ENCODE data around the gene PRR16. TPM values are rescaled to one million over a fixed set of nuclear protein-coding genes. Genes with fewer than 3 reads are reported as not detected.
A peak's percentile ranks its signal among the peaks of the same experiment; 100 is the strongest.

PRR16 gene
- total RNA-seq, 2 donors from 2014 or later = not detected

DNA sequence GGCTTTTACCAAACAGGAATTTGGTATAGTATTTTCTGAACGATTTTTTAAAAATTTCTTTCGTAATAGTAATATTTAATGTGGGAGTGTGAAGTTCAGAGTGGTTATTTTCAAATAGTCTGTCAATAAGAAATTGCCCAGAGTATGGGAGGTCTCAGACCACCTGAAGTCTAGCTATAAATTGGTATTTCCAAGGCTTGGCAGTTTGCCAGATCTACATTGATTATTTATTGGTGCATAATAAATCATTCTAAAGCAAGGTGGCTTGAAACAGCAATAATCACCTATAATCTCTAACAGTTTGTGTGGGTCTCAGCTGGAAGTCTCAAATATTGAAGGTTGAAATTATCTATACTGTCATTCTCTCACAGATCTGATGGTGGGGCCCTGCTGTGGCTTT lies 118.5 kb downstream of the PRR16 start:
- ATAC-seq = no peak
- Mint-ChIP-seq H3K27ac (no peak overlapping the region), H3K36me3 (peaks cover 0 to 8% of the 10 kb centered on the region in 2 donors), H3K9me3 (peaks cover 8 to 10% of the 10 kb centered on the region in 2 donors)
- DNase-seq (ENCODE audit: low spot score in 2 of 2) = no peak

DNA sequence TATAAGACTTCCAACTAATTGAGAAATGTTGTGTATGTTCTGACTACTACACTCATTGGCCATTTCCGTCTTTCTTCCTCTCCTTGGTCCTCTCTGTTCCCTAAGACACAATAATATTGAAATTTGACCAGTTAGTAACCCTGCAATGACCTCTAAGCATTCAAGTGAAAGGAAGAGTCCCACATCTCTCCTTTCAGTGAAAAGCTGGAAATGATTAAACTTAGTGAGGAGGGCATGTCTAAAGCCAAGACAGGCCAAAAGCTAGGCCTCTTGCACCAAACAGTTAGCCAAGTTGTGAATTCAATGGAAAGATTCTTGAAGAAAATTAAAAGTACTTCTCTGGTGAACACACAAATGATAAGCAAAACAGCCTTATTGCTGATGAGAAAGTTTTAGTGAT lies 122.5 kb downstream of the PRR16 start:
- H3K9me3 Mint-ChIP-seq = peaks cover 3 to 5% of the 10 kb centered on the region in 2 donors

DNA sequence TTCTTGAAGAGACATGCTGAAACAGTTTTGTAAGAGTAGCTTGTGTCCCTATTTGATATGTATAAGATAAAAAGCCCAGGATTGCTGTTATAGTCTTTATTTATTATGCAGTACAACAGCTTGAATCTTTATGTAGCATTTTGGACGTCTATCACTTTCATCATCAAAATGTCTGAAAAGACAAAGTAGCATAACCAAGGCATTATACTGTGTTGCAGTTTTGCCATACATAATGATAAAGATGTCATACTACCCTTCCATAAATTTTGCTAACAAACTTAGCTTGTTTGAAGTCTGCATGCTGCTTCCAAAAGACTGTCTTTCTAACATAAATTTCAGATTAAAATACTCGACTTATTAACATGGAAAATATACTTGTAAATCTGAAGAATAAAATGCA lies 127.8 kb downstream of the PRR16 start:
- DNase-seq (ENCODE audit: low spot score in 2 of 2) = no peak
- no peak for ATAC-seq
- Mint-ChIP-seq H3K9me3 (peaks cover 0 to 14% of the 10 kb centered on the region in 2 donors), H3K36me3 (no peaks in the 10 kb centered on the region), H3K27ac (no peak overlapping the region)

More for the DNA sequence above, 122.5 kb downstream of the PRR16 start:
- H3K27ac Mint-ChIP-seq = no peak overlapping the region
- H3K36me3 Mint-ChIP-seq = peaks cover 0 to under 1% of the 10 kb centered on the region in 2 donors
- DNase-seq (ENCODE audit: low spot score in 2 of 2) (no peak), ATAC-seq (no peak)

DNA sequence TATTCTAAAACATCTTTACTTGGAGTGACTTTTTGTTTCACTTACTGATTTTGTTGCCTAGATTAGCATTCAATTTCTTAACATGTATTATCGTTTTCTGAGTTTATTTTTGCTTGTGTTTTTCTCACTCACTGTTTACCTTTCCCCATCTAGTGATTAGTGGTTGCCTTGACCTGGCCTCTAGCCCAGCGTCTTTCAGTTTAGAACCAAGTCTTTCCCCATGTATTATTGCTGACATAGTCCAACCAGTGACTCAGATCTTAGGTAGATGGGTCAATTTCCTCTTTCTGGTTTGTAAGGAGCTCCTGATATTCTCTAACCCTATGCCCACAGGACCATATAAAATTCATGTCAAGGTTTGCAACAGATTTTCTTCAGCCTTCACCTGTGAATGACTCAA lies 135.5 kb downstream of the PRR16 start:
- Mint-ChIP-seq H3K36me3 (no peaks in the 10 kb centered on the region), H3K9me3 (peaks cover 0 to 22% of the 10 kb centered on the region in 2 donors), H3K27ac (no peak overlapping the region)
- no peak for ATAC-seq
- no peak for DNase-seq (ENCODE audit: low spot score in 2 of 2)

DNA sequence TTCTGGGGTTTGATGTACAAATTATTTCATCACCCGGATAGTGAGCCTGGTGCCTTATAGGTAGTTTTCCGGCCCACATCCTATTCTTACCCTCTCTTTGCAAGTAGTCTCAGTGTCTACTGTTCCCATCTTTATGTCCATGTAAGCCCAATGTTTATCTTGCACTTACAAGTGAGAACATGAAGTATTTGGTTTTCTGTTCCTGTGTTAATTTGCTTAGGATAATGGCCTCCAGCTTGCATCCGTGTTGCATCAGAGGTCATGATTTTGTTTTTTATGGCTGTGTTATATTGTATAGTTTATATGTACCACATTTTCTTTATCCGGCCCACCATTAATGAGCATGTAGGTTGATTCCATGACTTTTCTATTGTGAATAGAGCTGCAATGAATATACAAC lies 136.5 kb downstream of the PRR16 start:
- Mint-ChIP-seq H3K36me3 (no peaks in the 10 kb centered on the region), H3K27ac (no peak overlapping the region), H3K9me3 (peaks cover 0 to 29% of the 10 kb centered on the region in 2 donors)
- ATAC-seq (no peak), DNase-seq (ENCODE audit: low spot score in 2 of 2) (no peak)

DNA sequence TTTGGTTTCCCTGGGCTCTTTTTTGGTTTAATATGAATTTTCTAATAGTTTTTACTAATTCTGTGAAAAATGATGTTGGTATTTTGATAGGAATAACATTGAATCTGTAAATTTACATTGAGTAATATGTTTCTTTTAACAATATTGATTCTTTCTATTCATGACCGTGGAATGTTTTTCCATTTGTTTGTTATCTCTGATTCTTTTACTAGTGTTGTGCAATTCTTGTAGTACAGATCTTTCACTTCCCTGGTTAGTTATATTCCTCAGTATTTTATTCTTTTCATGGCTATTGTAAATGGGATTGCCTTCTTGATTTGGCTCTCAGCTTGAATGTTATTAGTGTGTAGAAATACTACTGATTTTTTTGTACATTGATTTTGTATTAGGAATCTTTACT lies 137.9 kb downstream of the PRR16 start:
- Mint-ChIP-seq H3K36me3 (no peaks in the 10 kb centered on the region), H3K27ac (no peak overlapping the region), H3K9me3 (peaks cover 0 to 33% of the 10 kb centered on the region in 2 donors)
- ATAC-seq = no peak
- no peak for DNase-seq (ENCODE audit: low spot score in 2 of 2)

DNA sequence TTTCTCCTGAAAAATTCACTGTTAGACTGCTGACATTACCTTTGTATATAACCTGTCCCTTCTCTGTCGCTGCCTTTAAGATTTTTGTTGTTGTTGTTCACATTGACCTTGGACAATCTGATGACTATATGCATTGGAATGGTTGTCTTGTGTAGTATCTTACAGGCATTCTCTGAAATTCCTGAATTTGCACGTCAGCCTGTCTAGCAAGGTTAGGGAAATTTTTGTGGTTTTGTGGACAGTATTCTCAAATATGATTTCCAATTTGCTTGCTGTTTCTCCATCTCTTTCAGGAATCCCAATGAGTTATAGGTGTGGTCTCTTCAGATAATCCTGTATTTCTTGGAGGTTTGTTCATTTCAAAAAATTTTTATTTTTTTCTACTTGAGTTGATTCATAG lies 140.8 kb downstream of the PRR16 start:
- DNase-seq (ENCODE audit: low spot score in 2 of 2) (no peak), ATAC-seq (no peak)
- Mint-ChIP-seq H3K27ac (no peak overlapping the region), H3K36me3 (no peaks in the 10 kb centered on the region), H3K9me3 (peaks cover 4 to 38% of the 10 kb centered on the region in 2 donors)

DNA sequence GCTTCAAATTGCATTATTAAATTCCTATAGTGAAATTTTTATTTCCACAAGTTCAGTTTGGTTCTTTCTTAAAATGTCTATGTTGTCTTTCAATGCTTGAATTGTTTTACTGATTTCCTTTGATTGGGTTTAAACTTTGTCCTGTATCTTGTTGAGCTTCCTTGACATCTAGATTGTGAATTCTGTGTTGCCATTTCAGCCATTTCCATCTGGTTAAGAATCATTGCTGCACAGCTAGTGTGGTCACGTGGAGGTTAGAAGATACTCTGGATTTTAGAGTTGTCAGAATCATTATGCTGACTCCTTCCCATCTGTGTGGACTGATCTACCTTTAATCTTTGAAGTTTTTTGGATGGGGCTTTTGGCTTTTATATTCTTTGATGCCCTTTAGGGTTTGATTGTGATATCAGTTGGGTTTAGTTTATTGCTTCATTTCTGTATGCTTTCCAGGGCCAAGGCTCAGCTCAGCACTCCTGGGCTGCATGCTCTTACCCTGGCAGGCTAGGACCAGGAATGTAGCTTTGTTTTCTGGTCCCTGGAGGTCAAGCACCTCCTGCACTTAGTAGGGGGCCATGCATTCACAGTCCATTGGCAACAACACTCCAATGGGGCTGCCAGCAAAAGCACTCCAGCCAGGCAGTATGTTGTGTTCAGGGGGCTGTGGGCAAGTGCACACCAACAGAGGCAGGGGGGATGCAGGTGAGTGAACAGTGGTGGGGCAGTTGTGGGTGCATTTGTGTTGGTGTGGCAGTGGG lies 141.4 kb downstream of the PRR16 start:
- Mint-ChIP-seq H3K36me3 (no peaks in the 10 kb centered on the region), H3K9me3 (peaks cover 5 to 38% of the 10 kb centered on the region in 2 donors), H3K27ac (no peak overlapping the region)
- DNase-seq (ENCODE audit: low spot score in 2 of 2) = no peak
- no peak for ATAC-seq

DNA sequence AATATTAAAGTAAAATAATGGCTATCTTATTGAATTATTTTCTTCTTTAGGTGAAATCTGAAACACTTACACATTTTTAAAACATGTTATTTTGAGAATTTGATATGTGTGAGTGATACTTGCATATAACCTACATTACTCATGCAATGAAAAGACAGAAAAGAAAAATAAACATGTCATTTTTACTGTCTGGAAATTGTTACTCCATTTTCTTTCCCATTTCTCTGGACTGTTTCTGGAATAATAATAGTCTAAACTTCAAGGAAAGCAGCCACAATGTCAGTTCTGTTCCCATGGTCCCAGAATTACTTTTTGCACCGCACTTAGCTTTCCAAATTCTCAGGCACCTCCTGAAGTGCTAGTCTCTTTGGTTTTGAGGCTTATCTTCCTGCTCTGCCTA lies 145.5 kb downstream of the PRR16 start:
- ATAC-seq (no peak), DNase-seq (ENCODE audit: low spot score in 2 of 2) (no peak)
- H3K27ac Mint-ChIP-seq = no peak overlapping the region
- no peaks in the 10 kb centered on the region for H3K36me3 Mint-ChIP-seq
- peaks cover 11 to 17% of the 10 kb centered on the region in 2 donors for H3K9me3 Mint-ChIP-seq

DNA sequence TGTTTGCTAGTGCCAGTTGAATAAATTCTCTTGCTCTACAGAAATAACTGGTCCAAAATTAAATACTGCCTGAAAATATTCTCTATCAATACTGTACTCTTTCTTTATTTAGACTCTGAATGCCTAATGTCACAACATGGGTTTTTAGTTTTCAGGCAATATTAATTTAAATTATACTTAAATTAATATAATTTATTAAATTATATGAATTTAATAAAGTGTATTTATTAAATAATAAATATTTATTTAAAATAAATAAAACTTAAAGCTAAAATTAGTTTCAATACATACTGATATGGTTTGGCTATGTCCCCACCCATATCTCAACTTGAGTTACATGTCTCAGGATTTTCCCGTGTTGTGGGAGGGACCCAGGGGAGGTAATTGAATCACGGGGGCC lies 146.0 kb downstream of the PRR16 start:
- Mint-ChIP-seq H3K36me3 (no peaks in the 10 kb centered on the region), H3K27ac (no peak overlapping the region), H3K9me3 (peaks cover 11 to 12% of the 10 kb centered on the region in 2 donors)
- ATAC-seq (no peak), DNase-seq (ENCODE audit: low spot score in 2 of 2) (no peak)

DNA sequence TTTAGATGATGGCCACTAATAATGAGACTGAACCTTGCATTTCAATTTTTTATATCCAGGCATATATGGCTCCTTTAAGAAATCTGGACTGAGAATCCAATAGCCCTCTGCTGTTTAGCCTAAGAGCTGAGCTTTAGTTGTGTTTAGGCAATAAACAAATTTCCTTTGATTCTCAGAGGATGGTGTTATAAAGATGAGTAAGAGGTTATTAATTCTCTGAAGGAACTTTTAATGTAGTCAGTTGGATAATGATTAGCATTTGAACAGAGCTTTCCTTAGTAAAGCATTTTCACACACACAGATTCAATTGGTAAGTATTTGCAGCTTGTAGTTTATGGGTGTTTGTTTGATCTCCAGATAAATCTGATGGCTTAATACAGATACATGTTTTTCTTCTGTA lies 149.6 kb downstream of the PRR16 start:
- no peak for DNase-seq (ENCODE audit: low spot score in 2 of 2)
- Mint-ChIP-seq H3K36me3 (no peaks in the 10 kb centered on the region), H3K27ac (no peak overlapping the region), H3K9me3 (peaks cover 6% of the 10 kb centered on the region in 2 donors)
- ATAC-seq = no peak

DNA sequence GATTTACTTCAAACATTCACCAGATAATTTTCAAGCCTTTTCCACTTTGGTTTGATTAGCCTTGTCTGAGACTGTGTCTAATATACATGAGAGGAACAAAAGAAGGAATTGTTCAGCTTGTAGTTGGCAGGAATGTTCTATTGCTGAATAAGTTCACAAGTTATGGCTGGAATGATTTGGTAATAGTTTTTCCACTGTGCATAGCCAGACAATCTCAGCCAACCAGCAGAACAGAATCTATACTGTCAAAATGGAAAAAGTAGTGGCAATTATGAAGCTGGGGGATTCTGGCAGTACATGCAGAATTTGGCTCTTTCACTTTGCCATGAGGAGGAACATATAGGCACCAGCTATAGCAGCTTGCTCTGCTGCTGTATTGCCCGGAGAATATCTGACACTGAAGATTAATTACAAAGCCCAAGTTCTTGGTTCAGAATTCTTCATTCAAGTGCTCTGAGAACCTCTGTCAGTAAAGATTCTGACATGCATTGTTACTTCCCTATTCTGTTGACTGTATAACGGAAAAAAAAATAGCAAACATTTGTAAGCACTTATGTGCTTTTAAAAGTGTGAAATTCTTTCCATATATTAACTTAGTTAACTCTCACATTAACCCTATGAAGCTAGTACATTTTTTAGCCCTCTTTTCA lies 150.6 kb downstream of the PRR16 start:
- DNase-seq (ENCODE audit: low spot score in 2 of 2) = no peak
- H3K9me3 Mint-ChIP-seq = peaks cover 6% of the 10 kb centered on the region in 2 donors
- no peak overlapping the region for H3K27ac Mint-ChIP-seq
- H3K36me3 Mint-ChIP-seq = no peaks in the 10 kb centered on the region
- ATAC-seq = no peak

DNA sequence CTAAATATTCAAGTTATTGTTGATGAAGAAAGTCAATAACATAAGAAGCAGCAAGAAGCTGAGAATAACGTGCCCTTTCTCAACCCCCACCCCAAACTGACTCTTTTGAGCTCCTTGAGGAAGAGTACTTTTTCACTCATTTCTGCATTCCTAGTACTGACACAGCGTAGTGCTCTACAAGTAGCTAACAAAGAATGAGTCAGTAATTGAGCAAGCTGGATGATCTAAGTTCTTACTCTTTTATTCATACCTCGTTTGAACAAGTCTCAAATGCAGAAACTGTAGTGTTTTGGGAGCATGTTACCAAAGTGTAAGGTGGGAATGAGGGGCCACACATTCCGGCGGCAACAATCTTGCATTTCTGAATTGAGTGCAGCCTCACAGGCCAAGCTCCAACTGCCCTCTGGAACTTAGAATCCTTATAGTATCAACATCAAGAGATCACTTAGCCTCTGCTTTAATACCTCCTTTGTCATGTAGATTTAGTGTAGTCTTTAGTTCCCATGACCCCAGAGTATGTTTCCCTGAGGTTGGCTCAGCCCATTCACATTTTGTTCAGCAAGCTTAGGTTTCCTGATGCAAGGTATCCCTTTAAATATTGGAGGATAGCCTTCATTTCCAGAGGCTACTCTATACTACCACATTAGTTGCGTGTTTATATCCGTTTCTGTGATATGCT lies 152.0 kb downstream of the PRR16 start:
- peaks cover 6% of the 10 kb centered on the region in 2 donors for H3K9me3 Mint-ChIP-seq
- H3K36me3 Mint-ChIP-seq = no peaks in the 10 kb centered on the region
- DNase-seq (ENCODE audit: low spot score in 2 of 2) (no peak), ATAC-seq (no peak)
- no peak overlapping the region for H3K27ac Mint-ChIP-seq

DNA sequence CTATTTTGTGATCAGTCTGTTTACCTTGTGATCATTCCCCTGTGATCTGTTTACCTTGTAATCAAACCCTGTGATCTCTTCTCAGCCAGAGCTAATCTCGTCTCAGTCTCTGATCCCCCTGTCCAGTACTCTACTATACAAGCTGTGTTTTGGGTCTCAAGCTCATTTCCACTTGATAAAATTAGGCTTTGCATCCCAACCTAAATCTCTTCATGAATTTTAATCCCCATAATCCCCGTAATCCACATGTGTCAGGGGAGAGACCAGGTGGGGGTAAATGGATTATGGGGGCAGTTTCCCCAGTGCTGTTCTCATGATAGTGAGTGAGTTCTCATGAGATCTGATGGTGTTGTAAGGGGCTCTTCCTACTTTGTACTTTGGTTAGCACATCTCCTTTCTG lies 157.2 kb downstream of the PRR16 start:
- Mint-ChIP-seq H3K36me3 (no peaks in the 10 kb centered on the region), H3K9me3 (peaks cover 17 to 19% of the 10 kb centered on the region in 2 donors), H3K27ac (no peak overlapping the region)
- DNase-seq (ENCODE audit: low spot score in 2 of 2) (no peak), ATAC-seq (no peak)

DNA sequence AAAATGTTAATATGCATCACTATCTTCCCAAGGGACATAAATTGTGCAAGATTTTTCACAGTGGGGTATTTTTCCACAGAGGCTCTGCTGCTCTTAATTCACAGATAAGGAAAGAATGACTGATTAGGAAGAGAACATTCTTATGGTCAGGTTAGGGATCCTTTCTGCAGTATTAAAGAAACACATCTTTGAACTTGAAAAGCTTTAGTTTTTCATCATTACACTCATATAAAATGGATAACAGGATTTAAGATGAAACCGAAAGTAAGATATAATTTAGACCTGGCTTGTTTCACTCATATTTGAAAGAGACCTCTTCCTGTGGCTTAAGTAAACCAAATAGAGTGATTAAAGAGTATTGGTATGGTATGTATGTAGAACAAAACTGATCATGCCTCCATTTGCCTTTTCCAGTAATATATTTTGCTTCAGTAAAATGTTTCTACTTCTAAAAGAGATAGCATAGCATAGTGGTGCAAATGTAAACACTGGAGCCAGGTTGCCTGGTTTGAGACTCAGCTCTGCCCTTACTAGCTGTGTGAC lies 160.0 kb downstream of the PRR16 start:
- Mint-ChIP-seq H3K9me3 (peaks cover 11 to 19% of the 10 kb centered on the region in 2 donors), H3K36me3 (no peaks in the 10 kb centered on the region), H3K27ac (no peak overlapping the region)
- DNase-seq (ENCODE audit: low spot score in 2 of 2) (no peak), ATAC-seq (no peak)

DNA sequence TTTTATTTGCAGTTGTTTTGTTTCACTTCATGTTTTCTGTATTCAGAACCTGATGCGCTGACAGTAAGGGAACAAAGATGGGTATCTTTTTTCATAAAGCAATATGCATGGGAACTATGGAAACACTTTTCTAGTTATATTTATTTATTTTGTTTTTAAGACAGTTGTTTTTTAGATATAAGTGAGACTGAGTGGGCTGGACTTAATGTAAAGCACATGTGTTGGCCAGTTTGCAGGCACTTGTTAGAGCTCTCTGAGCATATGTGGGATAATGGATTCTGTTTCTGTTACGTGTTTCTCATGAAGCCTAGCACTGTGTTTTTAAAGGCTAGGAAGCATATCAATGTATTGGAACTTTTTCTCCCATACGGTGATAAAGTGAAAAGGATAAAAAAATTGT lies 164.1 kb downstream of the PRR16 start:
- peaks cover 15 to 17% of the 10 kb centered on the region in 2 donors for H3K9me3 Mint-ChIP-seq
- H3K27ac Mint-ChIP-seq = no peak overlapping the region
- H3K36me3 Mint-ChIP-seq = no peaks in the 10 kb centered on the region
- ATAC-seq = no peak
- DNase-seq (ENCODE audit: low spot score in 2 of 2) = no peak

DNA sequence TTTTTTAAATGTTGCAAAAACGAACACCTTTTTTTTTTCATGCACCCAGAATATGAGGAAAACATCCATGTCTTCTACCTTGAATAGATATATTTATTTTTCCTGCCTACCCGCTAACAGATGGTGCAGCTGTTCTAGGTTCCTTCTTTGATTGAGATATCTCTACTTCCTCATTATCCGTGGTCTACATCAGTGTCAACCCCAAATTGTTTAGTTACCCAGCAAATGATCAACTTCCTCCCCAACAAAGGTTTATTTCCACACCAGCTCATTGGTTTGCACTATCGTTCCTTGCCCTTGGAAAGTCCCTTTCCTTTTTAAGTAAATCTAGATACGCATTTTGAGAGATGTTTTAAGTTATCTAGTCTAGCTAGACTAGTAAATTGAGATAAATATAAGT lies 166.4 kb downstream of the PRR16 start:
- H3K36me3 Mint-ChIP-seq = no peaks in the 10 kb centered on the region
- H3K27ac Mint-ChIP-seq = peak overlapping the region in 1 of 2 donors; percentile 37
- no peak for ATAC-seq
- no peak for DNase-seq (ENCODE audit: low spot score in 2 of 2)
- peaks cover 9 to 10% of the 10 kb centered on the region in 2 donors for H3K9me3 Mint-ChIP-seq
